Ectodermal cell (in vitro differentiated cells): ENCODE data around the gene PELI2.

Experiments
- H3K27ac ChIP-seq: 2 replicates; pipeline ENCODE4 v1.7.0; 2013; ENCODE audit warnings: mild to moderate bottlenecking, low read depth, low read length; ENCODE audit not compliant: insufficient read depth, poor library complexity, severe bottlenecking
- H3K27me3 ChIP-seq: 2 replicates; pipeline ENCODE4 v1.7.0; 2013; ENCODE audit warnings: mild to moderate bottlenecking, low read length; ENCODE audit not compliant: insufficient read depth, control insufficient read depth, poor library complexity, severe bottlenecking
- H3K36me3 ChIP-seq: one replicate; pipeline ENCODE4 v1.7.0; 2013; ENCODE audit warnings: low read length; ENCODE audit not compliant: control insufficient read depth, insufficient read depth
- H3K4me1 ChIP-seq: one replicate; pipeline ENCODE4 v1.7.0; 2013; ENCODE audit warnings: low read length; ENCODE audit not compliant: control insufficient read depth, insufficient read depth
- H3K4me3 ChIP-seq: 2 replicates; pipeline ENCODE4 v1.7.0; 2013; ENCODE audit warnings: low read depth, low read length, control low read depth; ENCODE audit not compliant: insufficient read depth
- H3K9me3 ChIP-seq: 2 replicates; pipeline ENCODE4 v1.7.0; 2013; ENCODE audit warnings: mild to moderate bottlenecking, low read length, moderate library complexity; ENCODE audit not compliant: control insufficient read depth
- WGBS, 2 experiments: methylation state at CpG; one replicate each; pipeline ENCODE4 v1.1.7; 2013; ENCODE audit warnings: missing lambda C conversion rate in 2 of 2; 5-methylcytosine and 5-hydroxymethylcytosine counted together

The PELI2 gene

DNA sequence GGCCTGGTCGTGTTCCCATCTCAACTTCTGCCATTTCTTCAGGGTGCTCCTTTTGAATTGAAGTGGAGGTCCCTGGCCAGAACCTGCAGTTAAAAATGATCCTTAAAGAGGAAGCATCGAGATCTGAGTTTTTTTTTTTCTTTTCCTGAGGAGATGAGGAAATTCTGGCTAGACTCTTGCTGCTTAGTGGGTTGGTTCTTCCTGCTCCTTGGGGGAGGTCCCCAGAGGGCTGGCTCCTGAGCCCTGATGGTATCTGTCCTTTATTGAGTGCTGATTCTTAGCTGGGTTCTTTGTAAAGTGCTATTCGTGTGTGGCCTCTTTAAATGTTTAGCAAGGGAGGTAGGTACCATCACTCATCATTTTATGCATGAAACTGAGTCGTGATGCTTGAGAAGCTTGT lies 11.7 kb downstream of the PELI2 start:
- peaks cover 42% of the 10 kb centered on the region for H3K4me1 ChIP-seq
- no peak overlapping the region for H3K4me3 ChIP-seq
- WGBS, 2 experiments = 67 to 70% methylated on average over 4 of the region's 4 CpGs

DNA sequence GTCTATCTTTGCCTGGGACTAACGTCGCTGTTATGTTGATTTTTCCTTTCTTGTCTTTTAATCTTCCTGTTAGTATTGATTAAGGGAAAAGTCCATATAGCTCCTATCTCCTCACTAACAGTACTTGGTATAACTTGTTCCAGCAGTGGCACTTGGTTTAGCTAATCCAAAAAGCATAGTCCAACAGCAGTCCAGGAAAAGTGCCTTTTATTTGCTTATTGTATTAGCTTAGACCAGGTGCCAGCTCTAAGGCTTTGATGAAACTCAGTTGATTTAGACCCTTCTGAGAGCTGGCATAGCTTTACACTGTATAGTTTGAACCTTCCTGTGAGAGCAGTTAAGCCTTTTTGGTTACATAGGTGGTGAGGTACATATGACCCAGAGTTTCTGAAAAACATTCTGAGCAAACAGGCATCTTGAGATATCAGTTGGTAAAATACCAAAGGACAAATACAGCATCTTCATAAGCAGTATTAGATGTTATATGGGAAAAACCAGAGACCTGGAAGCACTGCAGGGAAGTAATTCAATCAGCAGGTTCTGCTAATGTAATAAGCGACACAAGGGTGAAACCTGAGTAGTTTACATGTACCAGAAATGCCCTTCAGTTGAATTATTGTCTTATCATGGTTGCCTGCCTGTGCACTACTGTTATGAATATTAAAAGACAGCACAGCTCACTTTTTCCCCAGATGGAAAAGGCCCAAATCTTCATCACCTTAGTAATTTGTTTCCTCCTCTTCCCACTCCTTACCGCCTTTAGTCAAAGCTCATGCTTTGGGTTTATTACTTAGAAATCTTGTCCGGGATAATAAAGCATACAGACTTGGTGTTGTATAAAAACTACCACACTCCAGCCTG lies 13.0 kb downstream of the PELI2 start:
- H3K4me1 ChIP-seq = peaks cover 35% of the 10 kb centered on the region
- 93% methylated on average over 3 to 5 of the region's 5 CpGs for WGBS, 2 experiments

More for the DNA sequence above, 11.7 kb downstream of the PELI2 start:
- no peak overlapping the region for H3K27ac ChIP-seq
- no peaks in the 10 kb centered on the region for H3K36me3 ChIP-seq
- H3K27me3 ChIP-seq = no peaks in the 10 kb centered on the region
- H3K9me3 ChIP-seq = no peaks in the 10 kb centered on the region

GRCh38 chr14:56131865-56132833 lies 13.9 kb downstream of the PELI2 start:
- WGBS, 2 experiments = 50 to 57% methylated on average over 10 to 14 of the region's 14 CpGs
- H3K9me3 ChIP-seq = no peaks in the 10 kb centered on the region
- no peak overlapping the region for H3K4me3 ChIP-seq
- no peaks in the 10 kb centered on the region for H3K36me3 ChIP-seq
- H3K4me1 ChIP-seq = peaks cover 30% of the 10 kb centered on the region
- peak overlapping the region; percentile 1 for H3K27ac ChIP-seq
- H3K27me3 ChIP-seq = no peaks in the 10 kb centered on the region

More for the DNA sequence above, 13.0 kb downstream of the PELI2 start:
- Histone ChIP-seq H3K4me3 (no peak overlapping the region), H3K9me3 (no peaks in the 10 kb centered on the region), H3K27ac (no peak overlapping the region), H3K36me3 (no peaks in the 10 kb centered on the region), H3K27me3 (no peaks in the 10 kb centered on the region)

GRCh38 chr14:56133547-56133946 lies 15.3 kb downstream of the PELI2 start:
- WGBS, 2 experiments = 50 to 59% methylated on average over 4 of the region's 4 CpGs
- no peak overlapping the region for H3K27ac ChIP-seq
- H3K4me3 ChIP-seq = no peak overlapping the region
- no peaks in the 10 kb centered on the region for H3K36me3 ChIP-seq
- H3K27me3 ChIP-seq = no peaks in the 10 kb centered on the region
- no peaks in the 10 kb centered on the region for H3K9me3 ChIP-seq
- H3K4me1 ChIP-seq = peaks cover 28% of the 10 kb centered on the region

GRCh38 chr14:56135001-56135400 lies 16.8 kb downstream of the PELI2 start:
- no peak overlapping the region for H3K4me3 ChIP-seq
- H3K4me1 ChIP-seq = peaks cover 31% of the 10 kb centered on the region
- no peaks in the 10 kb centered on the region for H3K36me3 ChIP-seq
- WGBS, 2 experiments = 73 to 75% methylated on average over 5 of the region's 5 CpGs
- H3K9me3 ChIP-seq = no peaks in the 10 kb centered on the region
- no peaks in the 10 kb centered on the region for H3K27me3 ChIP-seq
- H3K27ac ChIP-seq = no peak overlapping the region

GRCh38 chr14:56135668-56136067 lies 17.5 kb downstream of the PELI2 start:
- WGBS, 2 experiments = 100% methylated on average over 1 of the region's 1 CpG; no CpG with 5 or more reads in 1 of the 2 experiments
- peaks cover 26% of the 10 kb centered on the region for H3K4me1 ChIP-seq
- no peak overlapping the region for H3K27ac ChIP-seq
- H3K36me3 ChIP-seq = no peaks in the 10 kb centered on the region
- no peaks in the 10 kb centered on the region for H3K9me3 ChIP-seq
- H3K27me3 ChIP-seq = no peaks in the 10 kb centered on the region
- no peak overlapping the region for H3K4me3 ChIP-seq

GRCh38 chr14:56136571-56137452 lies 18.6 kb downstream of the PELI2 start:
- Histone ChIP-seq H3K4me3 (no peak overlapping the region), H3K9me3 (no peaks in the 10 kb centered on the region), H3K4me1 (peaks cover 24% of the 10 kb centered on the region), H3K27me3 (no peaks in the 10 kb centered on the region), H3K27ac (no peak overlapping the region), H3K36me3 (no peaks in the 10 kb centered on the region)
- WGBS, 2 experiments = 93 to 94% methylated on average over 2 of the region's 2 CpGs

- H3K9me3 ChIP-seq = no peaks in the 10 kb centered on the region
- H3K27me3 ChIP-seq = no peaks in the 10 kb centered on the region
- WGBS, 2 experiments = 85 to 91% methylated on average over 7 of the region's 7 CpGs
- H3K27ac ChIP-seq = no peak overlapping the region
- H3K4me3 ChIP-seq = no peak overlapping the region
- peaks cover 18% of the 10 kb centered on the region for H3K4me1 ChIP-seq
- no peaks in the 10 kb centered on the region for H3K36me3 ChIP-seq
Observed at GRCh38 chr14:56137453-56137807, 19.2 kb downstream of the PELI2 start.

DNA sequence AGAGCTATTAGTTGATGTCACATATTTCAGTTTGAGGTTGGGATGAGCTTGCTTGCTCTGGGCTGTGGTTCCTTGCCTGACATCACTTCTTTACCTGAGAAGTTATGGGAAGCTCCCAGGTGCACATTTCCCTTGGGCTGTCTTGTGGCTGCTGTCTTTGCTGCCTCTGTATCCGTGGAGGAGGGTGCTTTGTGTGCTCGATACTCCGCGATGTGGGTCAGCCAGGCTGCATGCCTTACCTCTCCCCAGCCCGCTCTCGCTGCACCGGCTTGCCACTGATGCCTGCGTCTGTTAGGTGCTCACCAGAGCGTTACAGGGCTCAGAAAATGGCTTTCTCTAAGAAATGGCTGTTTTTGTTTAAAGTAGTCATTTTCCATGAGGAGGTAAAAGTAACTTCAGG lies 19.6 kb downstream of the PELI2 start:
- peaks cover 15% of the 10 kb centered on the region for H3K4me1 ChIP-seq
- H3K4me3 ChIP-seq = no peak overlapping the region
- no peaks in the 10 kb centered on the region for H3K27me3 ChIP-seq
- H3K27ac ChIP-seq = no peak overlapping the region
- no peaks in the 10 kb centered on the region for H3K36me3 ChIP-seq
- WGBS, 2 experiments = 48 to 56% methylated on average over 9 of the region's 9 CpGs
- H3K9me3 ChIP-seq = no peaks in the 10 kb centered on the region
